Measurements from ENCODE around the gene ZNF277. TPM values are rescaled to one million over a fixed set of nuclear protein-coding genes. Genes with fewer than 3 reads are reported as not detected.

The ZNF277 gene
- total and polyA plus RNA-seq, 2 donors (not counting 3 experiments of a cell fraction or from before 2014, with no cell fraction given) = 7.8 to 22.6 TPM

GRCh38 chr7:112252691-112253090, 46.2 kb downstream of the ZNF277 start:
- no TSS peak for BruUV-seq (replicated peaks)
- dilution Hi-C loops (cut with MboI; ENCODE audit: extremely low pct_ligation_motif_present, low sequenced_read_pairs) = no loop called here
- no peak for FAIRE-seq

More at GRCh38 chr7:112252691-112253090, 46.2 kb downstream of the ZNF277 start:
- H2AFZ ChIP-seq (ENCODE audit: low read depth, low read length) = no peak overlapping the region
- POLR2A ChIA-PET = no interaction called here
- no peaks in the 10 kb centered on the region for H4K20me1 ChIP-seq (replicated peaks; ENCODE audit: control insufficient read depth, extremely low read depth, insufficient read depth, low read length)
- H3K4me2 ChIP-seq (ENCODE audit: insufficient read depth, low read length) = no peak overlapping the region
- no peaks in the 10 kb centered on the region for H3K9me1 ChIP-seq (replicated peaks; ENCODE audit: control insufficient read depth, extremely low read depth, insufficient read depth, low read length)
- TF ChIP-seq MYC (IDR thresholded peaks at IDR 0.05; ENCODE audit: low read depth, low read length) = no peak
- TF ChIP-seq MAX (IDR thresholded peaks at IDR 0.05; ENCODE audit: insufficient read depth, insufficient read length) = no peak
- no peak for TF ChIP-seq CTCF (IDR thresholded peaks at IDR 0.05; ENCODE audit: extremely low read depth in 1 of 2, insufficient read depth in 1 of 2, low read depth in 1 of 2, low read length in 2 of 2)
- TF ChIP-seq POLR2A (IDR thresholded peaks at IDR 0.05; ENCODE audit: low read depth, low read length) = no peak
- TF ChIP-seq JUN (IDR thresholded peaks at IDR 0.05; ENCODE audit: borderline replicate concordance, insufficient read depth, insufficient read length, low read depth) = no peak
- TF ChIP-seq POLR2AphosphoS5 (IDR thresholded peaks at IDR 0.05; ENCODE audit: insufficient read depth, low read depth, low read length) = no peak
- TF ChIP-seq FOS (IDR thresholded peaks at IDR 0.05; ENCODE audit: borderline replicate concordance, insufficient read depth, low read length) = no peak
- no peak for TF ChIP-seq EZH2 (IDR thresholded peaks at IDR 0.05; ENCODE audit: borderline replicate concordance, low read depth, low read length, severe bottlenecking)
- no peak for TF ChIP-seq GATA2 (IDR thresholded peaks at IDR 0.05; ENCODE audit: insufficient read depth, insufficient read length, low read depth, low read length)
- intact Hi-C loops (cut with micrococcal nuclease) = no loop called here
- no peak overlapping the region for H3K27ac ChIP-seq (ENCODE audit: insufficient read depth, low read depth, low read length)
- H3K79me2 ChIP-seq (ENCODE audit: control insufficient read depth, insufficient read depth, low read length) = no peaks in the 10 kb centered on the region
- no peaks in the 10 kb centered on the region for H3K27me3 ChIP-seq (ENCODE audit: control insufficient read depth in 2 of 2, insufficient read depth in 2 of 2, low read length in 2 of 2)
- H3K9ac ChIP-seq (replicated peaks; ENCODE audit: extremely low read depth, insufficient read depth, low read length) = no peak overlapping the region
- H3K4me3 ChIP-seq (replicated peaks in 1 of 3; ENCODE audit: insufficient read depth in 1 of 3, low read depth in 1 of 3, low read length in 3 of 3) = no peak overlapping the region
- H3K4me1 ChIP-seq (ENCODE audit: control insufficient read depth, extremely low read depth, insufficient read depth, low read length) = no peaks in the 10 kb centered on the region
- no peaks in the 10 kb centered on the region for H3K36me3 ChIP-seq (ENCODE audit: control insufficient read depth in 2 of 2, extremely low read depth in 1 of 2, insufficient read depth in 2 of 2, low read length in 2 of 2)
- H3K9me3 ChIP-seq (replicated peaks; ENCODE audit: control insufficient read depth, insufficient read depth, low read length) = no peaks in the 10 kb centered on the region
- no peak for DNase-seq (ENCODE audit: low read depth, low spot score)
- CTCF ChIA-PET = no interaction called here

Measured in endothelial cell of umbilical vein (primary cell).